ENCODE measurements around the gene RPP14.

Gene RPP14

DNA sequence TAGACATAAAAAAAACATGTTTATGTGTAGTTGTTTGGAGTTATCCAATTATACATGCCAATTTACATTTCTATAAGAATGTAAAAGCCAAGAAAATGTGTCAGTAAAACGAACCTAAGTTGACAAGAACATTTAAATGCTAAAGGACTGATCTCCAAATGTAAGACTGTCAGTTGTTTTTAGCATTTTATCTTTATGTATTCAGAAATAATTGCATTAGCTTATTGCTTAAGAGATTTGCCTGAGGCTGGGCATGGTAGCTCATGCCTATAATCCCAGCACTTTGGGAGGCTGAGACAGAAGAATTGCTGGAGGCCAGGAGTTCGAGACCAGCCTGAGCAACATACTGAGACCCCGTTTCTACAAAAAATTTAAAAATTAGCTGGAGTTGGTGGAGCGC is 53.6 kb downstream of the RPP14 start:
- DNase-seq: no peak

GRCh38 chr3:58361866-58362265 is 55.8 kb downstream of the RPP14 start:
- no peak for DNase-seq

GRCh38 chr3:58366699-58367098 is 60.7 kb downstream of the RPP14 start:
- DNase-seq: no peak

GRCh38 chr3:58369038-58369437 is 63.0 kb downstream of the RPP14 start:
- DNase-seq: no peak

Data from effector CD4-positive, alpha-beta T cell (primary cell).